NOMO-1 treated with DMSO at 0.1 percent for 48 hours (cell line): ENCODE measurements around the gene PNPLA6.
"Not testable (repeated sequence)": the region's sequence is repeated elsewhere in the genome, so short reads cannot be mapped to it uniquely, and the experiment has no call there.

Experiments
- DNase-seq: peaks from one replicate; lab custom pipeline; 2025; ENCODE audit not compliant: unreplicated experiment; lab: John Stamatoyannopoulos, UW

The PNPLA6 gene

DNA sequence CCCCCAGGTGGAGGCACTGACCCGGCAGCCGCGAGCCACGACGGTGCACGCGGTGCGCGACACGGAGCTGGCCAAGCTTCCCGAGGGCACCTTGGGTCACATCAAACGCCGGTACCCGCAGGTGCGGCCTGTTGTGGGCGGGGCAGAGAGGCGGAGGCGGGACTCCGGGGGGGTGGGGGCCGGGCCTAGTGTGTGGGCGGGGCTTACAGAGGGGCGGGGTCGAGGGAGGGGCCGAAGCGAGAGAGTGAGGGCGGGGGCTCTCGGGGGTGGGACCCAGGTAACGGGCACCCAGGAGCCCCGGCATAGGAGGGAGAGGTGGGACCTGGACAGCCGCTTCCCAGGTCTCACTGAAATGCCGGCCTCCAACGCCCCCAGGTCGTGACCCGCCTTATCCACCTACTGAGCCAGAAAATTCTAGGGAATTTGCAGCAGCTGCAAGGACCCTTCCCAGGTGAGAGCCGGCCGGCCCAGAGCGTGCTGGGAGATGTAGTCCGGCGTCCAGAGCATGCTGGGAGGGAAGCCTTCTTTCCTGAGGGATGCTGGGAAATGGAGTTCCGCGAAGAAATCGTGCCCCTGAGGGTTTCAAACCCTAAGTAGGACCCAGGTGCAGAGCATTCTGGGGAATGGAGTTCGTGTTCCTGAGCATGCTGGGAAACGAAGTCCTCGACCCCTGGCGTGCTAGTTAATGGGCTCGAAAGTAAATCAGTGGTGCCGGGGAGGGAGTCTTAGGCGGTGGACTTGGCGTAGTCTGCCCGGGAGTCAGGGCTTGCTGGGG is 15.7 kb downstream of the PNPLA6 start:
- DNase-seq, result no peak

DNA sequence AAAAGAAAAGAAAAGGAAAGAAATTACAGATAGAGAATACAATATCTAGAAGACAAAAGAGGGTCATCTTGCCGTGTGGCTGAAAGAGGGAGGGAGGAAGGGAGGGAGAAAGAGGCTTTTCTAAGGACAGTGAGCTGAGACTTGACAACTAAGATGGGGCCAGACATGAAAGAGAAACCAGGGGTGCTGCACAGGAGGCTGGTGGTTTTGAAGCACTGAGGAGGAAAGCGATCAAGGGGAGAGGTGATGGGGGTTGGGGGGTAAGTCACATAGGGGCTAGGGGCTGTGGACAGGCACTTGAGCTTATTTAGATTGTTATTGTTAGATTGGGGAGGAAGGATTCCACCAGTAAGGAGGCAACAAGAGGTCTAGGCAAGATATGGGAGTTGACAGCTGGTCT is 17.3 kb downstream of the PNPLA6 start:
- no peak for DNase-seq

DNA sequence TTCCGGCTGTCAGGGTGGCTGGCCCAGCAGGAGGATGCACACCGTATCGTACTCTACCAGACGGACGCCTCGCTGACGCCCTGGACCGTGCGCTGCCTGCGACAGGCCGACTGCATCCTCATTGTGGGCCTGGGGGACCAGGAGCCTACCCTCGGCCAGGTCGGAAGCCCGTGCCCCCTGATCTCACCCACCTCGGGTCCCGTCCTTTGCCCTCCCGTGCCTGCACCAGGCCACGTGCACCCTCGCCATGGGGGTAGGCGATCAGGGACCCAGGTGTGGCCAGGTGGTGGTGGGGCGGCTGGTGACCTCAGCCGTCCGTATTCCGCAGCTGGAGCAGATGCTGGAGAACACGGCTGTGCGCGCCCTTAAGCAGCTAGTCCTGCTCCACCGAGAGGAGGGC is 19.0 kb downstream of the PNPLA6 start:
- no peak for DNase-seq

DNA sequence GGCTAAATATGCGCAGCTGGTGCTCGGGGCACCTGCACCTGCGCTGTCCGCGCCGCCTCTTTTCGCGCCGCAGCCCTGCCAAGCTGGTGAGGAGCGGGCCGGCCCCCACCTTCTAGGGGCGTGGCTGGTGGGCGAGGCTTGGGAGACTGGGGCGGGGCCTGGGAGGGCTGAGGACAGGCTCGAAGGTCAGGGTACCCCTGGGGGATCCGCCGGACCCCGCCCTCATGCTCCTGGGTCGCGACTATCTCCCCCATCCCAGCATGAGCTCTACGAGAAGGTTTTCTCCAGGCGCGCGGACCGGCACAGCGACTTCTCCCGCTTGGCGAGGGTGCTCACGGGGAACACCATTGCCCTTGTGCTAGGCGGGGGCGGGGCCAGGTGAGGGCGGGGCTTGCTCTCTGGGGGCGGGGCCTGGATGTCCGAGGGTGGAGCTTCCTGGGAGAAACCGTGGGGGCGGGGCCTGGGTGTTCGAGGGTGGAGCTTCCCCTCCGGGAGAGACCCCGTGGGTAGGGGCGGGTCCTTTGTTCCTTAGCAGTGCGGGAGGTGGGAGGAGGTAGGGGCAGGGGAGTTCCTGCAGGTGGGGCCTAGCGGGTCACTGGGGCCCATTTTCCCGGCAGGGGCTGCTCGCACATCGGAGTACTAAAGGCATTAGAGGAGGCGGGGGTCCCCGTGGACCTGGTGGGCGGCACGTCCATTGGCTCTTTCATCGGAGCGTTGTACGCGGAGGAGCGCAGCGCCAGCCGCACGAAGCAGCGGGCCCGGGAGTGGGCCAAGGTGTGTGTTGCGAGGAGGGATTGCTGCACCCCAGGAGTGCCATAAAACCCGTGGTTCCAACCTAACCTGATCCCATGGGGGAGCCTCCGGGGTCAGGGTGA is 19.7 kb downstream of the PNPLA6 start:
- DNase-seq, result no peak

DNA sequence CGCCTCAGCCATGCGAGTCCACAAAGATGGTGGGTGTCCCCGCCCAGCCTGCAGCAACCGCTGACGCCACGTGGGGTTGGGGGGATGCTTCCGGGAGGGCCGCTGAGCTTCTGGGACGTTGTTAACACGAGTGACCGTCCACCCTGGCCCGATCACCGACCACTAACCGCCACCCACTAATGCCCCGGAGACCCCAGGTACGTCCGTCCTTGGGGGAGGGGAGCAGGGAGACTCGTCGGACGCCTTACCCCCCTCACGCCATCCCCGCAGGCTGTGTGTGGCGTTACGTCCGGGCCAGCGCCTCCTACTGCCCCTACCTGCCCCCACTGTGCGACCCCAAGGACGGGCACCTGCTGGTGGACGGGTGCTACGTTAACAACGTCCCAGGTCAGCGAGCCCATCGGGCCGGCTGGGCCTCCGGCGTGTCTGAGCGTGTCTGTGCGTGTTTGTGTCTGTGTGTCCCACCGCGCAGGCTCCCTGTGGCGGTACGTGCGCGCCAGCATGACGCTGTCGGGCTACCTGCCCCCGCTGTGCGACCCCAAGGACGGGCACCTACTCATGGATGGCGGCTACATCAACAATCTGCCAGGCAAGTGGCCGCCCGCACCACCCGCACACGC is 21.3 kb downstream of the PNPLA6 start:
- no peak for DNase-seq

DNA sequence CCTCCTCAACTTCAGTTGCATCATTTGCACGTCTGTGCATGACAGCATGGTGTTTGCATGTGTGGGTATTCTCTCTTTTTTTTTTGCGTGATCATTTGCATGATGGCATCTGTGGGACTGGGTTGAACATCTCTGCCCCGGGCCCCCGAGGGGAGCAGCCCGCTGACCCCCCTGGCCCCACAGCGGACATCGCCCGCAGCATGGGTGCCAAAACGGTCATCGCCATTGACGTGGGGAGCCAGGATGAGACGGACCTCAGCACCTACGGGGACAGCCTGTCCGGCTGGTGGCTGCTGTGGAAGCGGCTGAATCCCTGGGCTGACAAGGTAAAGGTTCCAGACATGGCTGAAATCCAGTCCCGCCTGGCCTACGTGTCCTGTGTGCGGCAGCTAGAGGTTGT is 23.1 kb downstream of the PNPLA6 start:
- no peak for DNase-seq

DNA sequence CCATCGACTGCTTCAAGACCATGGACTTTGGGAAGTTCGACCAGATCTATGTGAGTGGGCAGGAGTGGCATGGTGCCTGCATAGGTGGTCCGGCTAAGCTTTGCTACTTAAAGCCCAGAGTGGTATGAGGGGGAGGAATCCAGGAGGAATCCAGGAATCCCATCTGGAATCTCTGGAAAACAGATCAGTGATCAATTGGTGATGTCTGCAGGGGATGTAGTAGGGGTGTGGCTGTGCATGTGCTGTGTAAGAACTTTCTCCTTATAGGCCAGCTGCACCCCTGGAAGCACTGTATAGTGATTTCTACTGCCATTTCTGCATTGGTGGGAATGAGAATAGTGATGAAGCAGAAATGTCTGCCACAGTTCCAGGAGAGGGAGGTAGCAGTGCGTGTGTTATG is 23.6 kb downstream of the PNPLA6 start:
- no peak for DNase-seq

DNA sequence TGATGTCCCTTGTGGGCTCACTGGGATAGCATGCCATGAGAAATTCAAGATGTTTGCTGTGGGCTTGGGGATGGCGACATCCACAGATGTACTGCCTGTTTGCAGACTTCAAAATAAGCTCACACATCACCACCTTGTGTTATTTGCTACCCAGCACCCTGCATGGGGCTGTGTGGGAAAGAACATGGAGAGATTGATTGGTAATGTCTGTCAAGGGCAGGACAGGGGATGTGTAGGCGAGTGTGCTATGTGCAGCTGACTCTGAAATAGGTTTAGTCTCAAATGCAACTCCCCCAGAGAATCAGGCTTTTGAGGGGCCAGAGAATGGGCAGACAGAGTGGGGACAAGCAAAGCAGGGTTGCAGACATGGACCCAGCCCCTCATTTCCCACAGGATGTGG is 24.7 kb downstream of the PNPLA6 start:
- no peak for DNase-seq

DNA sequence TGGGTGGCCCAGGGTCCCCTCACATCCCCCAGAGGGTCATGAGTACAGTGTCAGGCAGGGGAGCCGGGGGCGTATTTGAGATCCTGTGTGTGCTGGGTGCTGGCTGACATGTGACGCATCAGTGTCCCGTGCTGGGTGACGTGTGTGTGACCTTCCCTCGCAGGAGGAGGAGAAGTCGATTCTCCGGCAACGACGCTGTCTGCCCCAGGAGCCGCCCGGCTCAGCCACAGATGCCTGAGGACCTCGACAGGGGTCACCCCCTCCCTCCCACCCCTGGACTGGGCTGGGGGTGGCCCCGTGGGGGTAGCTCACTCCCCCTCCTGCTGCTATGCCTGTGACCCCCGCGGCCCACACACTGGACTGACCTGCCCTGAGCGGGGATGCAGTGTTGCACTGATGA is 25.8 kb downstream of the PNPLA6 start:
- DNase-seq, result no peak

DNA sequence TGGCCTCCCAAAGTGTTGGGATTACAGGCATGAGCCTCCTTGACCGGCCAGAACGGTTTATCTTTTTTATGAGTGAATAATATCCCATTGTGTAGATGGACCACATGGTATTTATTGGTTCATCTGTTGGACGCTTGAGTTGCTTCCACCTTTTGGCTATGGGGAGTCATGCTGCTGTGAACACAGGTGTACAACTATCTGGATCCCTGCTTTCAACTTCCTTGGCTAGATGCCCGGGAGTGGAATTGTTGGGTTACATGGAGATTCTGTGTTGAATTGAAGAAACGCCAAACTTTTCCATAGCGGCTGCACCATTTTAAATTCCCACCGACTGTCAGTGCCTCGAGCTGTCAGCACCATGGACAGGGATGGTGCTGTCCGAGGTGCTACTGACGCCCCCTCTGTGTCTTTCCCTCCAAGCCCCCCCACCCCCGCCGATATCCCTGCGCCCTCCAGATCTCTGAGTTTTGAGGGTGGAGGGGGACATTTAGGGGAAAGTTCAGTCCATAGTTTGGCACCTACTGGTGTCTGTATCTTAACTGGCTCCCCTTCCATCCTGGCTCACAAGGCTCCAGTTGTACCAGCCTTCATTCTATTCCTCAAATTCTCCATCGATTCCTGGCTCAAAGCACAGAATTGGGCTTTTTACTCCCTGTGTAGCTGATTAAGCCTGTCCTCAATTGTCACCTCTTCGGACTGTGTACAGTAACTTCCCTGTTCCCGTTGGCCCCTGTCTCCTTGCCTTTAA is 27.3 kb downstream of the PNPLA6 start:
- no peak for DNase-seq

DNA sequence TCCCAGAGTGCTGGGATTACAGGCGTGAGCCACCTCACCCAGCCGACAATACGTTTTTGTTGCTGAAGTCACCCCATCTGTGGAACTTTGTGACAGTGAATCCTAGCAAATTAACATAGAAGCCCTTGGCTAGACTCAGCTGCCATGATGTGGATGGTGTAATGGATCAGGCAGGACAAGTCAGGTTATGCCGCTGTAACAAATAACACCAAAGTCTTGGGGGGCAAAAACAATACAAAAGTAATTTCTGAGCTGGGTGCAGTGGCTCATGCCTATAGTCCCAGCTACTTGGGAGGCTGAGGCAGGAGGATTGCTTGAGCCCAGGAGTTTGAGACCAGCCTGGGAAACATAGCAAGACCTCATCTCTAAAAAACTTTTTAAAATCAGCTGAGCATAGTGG is 29.3 kb downstream of the PNPLA6 start:
- DNase-seq, result no peak

DNA sequence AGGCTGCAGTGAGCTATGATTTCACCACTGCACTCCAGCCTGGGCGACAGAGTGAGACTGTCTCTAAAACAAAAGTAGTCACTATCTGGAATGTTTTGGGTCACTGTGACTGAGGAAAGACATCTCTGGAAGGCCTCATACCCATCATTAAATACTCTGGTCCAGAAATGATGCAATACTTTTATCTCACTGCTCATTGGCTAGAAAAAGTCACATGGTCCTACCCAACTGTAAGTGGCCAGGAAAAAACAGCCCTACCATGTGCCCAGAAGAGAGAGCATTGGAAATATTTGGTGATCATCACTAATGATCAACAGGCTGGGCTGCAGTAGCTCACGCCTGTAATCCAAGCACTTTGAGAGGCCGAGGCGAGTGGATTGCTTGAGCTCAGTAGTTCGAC is 29.8 kb downstream of the PNPLA6 start:
- DNase-seq, result no peak

DNA sequence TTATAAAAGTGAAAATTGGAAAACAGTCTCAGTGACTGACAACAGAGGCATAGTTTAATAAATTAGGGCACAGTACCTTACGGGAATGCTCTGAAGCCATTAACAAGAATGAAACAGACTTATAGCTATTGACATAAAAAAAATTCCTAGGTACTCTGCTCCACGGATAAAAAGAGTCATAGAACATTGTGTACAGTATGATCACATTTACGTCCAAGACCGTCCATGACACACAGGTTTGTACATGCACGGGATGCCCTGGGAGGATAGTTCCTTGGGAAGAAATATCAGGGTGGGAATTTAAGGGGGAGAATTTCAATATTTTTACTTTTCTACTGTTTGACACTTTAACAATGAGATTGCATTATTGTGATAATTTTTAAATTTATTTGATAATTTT is 35.2 kb downstream of the PNPLA6 start:
- DNase-seq, result no peak

DNA sequence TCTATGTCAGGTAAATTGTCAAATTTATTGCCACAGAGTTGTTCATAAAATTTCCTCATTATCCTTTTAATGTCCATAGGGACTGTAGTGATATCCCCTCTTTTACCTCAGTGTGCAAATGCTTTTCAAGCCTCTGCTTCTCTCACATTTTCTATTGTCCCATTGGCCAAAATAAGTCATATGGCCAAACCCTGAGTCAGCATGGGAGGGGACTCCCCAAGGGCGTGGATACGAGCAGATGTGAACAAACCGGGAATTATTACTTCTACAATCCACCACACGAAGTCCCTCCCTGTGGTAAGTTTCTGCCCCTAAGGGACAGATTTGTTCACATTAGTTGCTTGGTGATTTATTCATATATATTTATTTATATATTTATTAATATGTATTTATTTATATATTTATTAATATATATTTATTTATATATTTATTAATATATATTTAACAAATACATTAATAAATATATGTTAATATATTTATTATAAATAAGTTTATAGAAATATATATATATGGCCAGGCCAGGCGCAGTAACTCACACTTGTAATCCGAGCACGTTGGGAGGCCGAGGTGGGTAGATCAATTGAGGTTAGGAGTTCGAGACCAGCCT is 40.0 kb downstream of the PNPLA6 start:
- DNase-seq, result peak; percentile 79

DNA sequence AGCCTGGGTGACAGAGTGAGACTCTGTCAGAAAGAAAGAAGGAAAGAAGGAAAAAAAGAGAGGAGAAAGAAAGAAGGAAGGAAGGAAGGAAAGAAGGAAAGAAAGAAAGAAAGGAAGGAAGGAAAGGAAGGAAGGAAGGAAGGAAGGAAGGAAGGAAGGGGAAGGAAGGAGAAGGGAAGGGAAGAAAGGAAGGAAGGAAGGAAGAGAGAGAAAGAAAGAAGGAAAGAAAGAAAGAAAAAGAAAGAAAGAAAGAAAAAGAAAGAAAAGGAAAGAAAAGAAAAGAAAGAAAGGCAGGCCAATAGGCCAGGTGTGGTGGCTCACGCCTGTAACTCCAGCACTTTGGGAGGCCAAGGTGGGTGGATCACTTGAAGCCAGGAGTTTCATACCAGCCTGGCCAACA is 41.9 kb downstream of the PNPLA6 start:
- not testable (repeated sequence) for DNase-seq

DNA sequence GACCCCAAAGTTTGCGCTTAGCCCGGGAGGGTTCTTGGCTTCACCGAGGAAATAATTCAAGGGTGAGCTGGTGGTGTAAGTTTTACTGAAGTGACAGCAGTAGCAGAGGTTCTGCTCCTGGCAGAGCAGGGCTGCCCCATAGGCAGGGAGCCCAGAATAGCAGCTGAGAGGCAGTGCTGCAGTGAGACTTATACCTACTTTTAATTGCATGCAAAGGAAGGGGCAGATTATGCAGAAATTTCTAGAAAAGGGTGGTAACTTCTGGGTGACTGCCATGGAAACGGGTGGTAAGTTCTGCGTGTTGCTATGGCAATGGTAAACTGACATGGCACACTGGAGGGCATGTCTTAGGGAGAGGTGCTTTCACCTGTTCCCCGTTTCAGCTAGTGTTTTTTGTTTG is 42.6 kb downstream of the PNPLA6 start:
- no peak for DNase-seq

DNA sequence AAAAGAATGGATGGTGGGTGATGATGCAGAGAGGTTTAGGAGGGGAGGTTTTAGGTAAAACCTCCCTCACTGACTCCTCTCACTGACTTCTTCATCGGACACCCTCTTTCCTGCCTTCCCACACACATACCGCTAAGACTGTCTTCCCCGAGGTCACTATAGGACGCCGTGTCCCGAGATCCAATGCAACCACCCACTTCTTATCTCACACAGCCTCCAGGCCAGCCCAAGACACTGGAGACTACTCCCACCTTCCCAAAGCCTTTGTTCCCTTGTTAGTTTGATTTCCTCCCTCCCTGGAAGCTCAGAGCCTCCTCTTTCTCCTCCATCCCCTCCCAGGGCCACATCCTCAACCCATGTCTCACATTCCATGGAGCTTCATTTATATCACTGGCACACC is 43.7 kb downstream of the PNPLA6 start:
- no peak for DNase-seq

DNA sequence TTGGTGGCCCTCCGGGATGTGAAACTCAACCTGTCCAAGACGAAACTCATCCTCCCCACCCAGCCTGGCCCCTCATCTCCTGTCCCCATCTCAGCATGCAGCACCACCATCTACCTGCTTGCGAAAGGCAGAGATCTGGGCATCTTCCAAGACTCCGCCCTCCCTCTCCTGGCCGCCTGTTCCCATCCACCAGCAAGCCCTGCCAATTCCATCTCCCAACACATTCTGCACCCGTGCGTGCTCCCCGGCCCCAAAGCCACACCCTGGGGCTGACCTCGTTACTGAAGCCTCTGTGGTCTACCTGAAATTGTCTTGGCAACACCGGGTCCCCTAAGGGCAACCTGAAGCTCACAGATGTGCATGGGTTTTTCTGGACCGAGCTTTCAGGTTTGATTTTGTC is 46.9 kb downstream of the PNPLA6 start:
- DNase-seq, result no peak

DNA sequence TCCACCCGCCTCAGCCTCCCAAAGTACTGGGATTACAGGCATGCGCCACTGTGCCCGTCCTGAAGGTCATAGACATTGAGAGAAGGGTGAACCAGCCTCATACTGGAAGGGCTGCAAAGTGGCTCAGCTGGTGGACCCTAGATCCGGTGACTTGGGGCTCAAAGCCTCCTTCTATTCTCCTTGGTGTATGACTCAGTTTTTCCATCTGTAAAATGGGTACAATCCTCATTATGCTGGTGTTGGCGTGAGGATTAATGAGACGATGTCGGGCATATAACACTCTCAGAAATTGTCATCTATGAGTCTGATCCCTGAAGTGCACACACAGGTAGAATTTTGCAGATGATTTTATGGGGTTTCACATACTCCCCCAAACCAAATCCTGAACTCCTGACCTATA is 54.3 kb downstream of the PNPLA6 start:
- DNase-seq, result no peak

DNA sequence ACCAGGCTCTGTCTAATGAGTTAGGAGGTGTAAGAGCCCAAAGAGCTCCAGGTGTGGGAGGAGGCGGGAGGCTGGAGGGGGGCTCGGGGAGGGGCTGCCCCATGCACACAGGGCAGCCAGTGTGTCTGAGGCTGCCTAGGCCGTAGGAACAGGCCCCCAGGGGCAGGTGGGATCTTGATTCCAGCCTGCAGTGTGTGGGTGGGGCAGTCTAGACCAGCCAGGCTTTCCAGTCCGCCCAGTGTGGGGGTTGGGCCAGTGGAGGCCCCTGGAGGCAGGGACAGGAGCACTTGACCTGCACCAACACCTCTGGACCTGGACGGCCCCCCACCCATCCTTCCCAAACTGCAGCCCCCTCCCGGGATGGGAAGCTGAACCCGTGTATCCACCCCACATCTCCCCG is 54.7 kb downstream of the PNPLA6 start:
- no peak for DNase-seq
